GM06990 (cell line): ENCODE data around the gene LOXL1.

Experiments
- DNase-seq: peaks from one replicate; pipeline ENCODE4 v3.0.0-alpha.2; 2011; ENCODE audit not compliant: insufficient read length; ENCODE audit errors: extremely low read depth
- H3K27me3 ChIP-seq: replicated peaks from 2 replicates; pipeline ENCODE4 v1.6.0; 2011; ENCODE audit warnings: low read length; ENCODE audit not compliant: control insufficient read depth, insufficient read depth
- H3K36me3 ChIP-seq: 2 replicates; pipeline ENCODE4 v1.5.1; 2011; ENCODE audit warnings: low read length; ENCODE audit not compliant: control insufficient read depth, insufficient read depth
- H3K4me3 ChIP-seq: replicated peaks from 2 replicates; pipeline ENCODE4 v1.5.1; 2011; ENCODE audit warnings: low read depth, mild to moderate bottlenecking, control low read depth, low read length
- TF ChIP-seq, protein P1 (sequence below): IDR thresholded peaks from 2 replicates; pipeline ENCODE4 v1.5.1; 2011; ENCODE audit warnings: low read length, control low read depth, mild to moderate bottlenecking, inconsistent platforms; ENCODE audit not compliant: insufficient read depth, poor library complexity, severe bottlenecking

Gene LOXL1

DNA sequence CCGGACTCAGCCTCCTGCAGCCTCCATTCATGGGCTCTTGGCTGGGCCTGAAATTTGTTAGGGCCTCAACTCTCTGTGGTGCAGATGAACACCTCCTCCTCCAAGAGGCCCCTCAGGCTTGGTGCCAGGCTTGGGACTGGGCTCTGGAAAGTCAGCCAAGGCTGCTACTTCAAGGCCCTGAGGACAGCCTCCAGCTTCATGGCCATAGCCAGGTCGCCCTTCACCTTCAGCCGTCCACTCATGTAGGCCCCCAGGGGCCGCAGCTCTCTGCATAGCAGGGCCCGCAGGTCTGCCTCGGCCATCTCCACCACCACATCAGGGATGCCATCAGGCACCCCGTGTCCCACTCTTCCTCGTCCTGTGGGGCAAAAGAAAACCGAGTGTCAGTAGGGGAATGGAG, 57.5 kb downstream of the LOXL1 start:
- DNase-seq = no peak
- Histone ChIP-seq H3K27me3 (no peaks in the 10 kb centered on the region), H3K36me3 (peaks cover 7% of the 10 kb centered on the region), H3K4me3 (no peak overlapping the region)
- TF ChIP-seq, protein P1, sequence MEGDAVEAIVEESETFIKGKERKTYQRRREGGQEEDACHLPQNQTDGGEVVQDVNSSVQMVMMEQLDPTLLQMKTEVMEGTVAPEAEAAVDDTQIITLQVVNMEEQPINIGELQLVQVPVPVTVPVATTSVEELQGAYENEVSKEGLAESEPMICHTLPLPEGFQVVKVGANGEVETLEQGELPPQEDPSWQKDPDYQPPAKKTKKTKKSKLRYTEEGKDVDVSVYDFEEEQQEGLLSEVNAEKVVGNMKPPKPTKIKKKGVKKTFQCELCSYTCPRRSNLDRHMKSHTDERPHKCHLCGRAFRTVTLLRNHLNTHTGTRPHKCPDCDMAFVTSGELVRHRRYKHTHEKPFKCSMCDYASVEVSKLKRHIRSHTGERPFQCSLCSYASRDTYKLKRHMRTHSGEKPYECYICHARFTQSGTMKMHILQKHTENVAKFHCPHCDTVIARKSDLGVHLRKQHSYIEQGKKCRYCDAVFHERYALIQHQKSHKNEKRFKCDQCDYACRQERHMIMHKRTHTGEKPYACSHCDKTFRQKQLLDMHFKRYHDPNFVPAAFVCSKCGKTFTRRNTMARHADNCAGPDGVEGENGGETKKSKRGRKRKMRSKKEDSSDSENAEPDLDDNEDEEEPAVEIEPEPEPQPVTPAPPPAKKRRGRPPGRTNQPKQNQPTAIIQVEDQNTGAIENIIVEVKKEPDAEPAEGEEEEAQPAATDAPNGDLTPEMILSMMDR = no peak

DNA sequence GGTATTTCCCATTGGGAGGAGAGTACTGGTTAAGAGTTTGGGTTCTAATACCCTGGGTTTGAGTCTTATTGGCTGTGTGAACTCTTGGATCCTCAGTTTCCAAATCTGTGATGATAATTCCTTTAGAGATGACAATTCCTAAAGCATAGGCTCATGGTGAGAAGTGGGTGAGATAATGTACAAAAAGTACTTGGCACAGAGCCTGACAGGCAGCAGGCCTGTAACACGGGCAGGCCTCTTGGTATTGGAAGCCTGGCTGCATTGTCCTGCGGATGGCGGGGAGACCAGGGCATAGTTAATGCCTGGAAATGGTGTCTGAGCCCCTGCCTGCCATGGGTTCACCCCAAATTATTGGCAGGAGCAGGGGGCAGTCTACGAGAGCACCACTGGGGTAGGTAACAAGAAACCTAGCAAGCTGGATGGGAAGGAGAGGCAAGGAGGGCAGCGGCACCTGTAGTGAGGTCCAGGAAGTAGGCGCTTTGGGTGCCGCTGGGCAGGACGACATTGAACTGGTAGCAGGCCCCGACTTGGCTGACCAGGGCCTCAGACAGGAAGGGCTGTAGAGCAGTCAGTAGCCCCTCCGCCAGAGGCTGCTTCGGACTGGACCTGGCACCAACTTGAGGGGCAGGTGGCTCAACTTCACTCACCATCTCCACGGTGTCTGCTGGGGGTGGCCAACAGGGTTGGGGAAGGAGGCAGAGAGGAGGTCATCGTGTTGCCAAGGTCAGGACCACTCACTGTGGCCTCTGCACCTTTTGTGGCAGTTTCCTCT, 58.1 kb downstream of the LOXL1 start:
- TF ChIP-seq, protein P1 = no peak
- Histone ChIP-seq H3K36me3 (peaks cover 7% of the 10 kb centered on the region), H3K4me3 (no peak overlapping the region), H3K27me3 (no peaks in the 10 kb centered on the region)
- no peak for DNase-seq

DNA sequence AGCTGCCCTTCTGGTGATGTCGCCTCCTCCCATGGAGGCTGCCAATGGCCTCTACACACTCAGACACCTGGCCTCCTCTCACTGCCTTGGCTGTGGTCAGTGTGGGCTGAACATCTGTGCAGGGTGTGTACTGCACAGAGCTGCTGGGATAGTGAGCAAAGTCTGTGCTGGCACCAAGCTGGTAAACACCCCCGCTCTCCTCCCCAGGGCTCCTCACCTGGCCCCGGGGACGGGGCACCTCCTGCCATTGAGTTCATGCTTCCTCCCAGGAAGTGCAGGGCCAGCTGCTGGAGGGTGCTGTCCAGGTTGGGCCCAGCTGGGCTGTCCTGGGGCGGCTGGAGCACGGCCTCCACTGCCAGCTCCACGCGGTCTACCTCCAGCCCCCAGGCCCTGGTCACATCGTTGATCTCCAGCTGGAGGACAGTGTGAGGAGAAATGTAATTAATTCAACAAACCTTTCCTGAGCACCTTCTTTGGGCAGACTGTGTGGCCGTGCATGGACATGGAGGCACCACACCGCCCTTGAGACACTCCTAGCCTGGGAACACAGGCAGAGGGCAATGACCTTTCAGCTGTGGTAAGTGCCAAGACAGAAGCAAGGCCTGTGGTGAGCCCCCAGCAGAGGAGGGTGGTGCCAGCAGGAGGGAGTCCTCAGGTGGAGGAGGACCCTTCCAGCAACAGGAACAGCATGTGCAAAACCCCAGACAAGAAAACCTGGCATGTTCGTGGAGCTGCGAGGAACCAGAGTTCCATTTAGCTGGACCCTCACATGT, 59.0 kb downstream of the LOXL1 start:
- H3K4me3 ChIP-seq = no peak overlapping the region

DNA sequence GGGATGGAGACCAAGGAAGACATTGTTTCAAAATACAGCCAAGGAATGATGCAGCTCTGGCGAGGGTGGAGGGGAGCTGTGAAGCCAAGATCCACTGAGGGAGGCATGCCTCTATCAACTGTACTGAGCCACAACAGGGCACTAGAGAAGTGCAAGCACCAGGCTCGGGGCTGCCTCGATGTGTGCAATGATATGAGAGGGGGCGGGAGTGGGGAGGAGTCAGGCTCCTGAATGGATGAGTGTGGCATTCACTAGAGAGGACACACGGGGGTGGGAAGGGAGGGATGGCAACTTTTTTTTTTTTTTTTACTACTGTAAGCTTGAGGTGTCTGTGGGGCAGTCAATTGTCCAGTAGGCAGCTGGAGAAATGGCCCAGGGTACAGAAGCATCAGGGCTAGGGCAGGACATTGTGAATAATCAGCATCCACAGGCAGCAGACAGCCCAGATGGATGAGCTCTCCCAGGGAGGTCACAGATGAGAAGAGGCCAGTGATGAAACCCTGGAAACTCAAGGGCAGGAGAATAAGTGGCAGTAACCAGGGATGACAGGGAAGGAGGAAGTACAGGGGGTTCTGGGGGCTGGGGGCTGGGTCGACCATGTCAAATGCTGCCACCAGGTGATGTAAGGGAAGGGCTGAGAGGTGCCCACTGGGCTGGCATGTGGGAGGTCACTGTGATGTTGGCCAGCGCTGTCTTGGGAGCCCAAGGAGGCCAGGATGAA, 60.0 kb downstream of the LOXL1 start:
- Histone ChIP-seq H3K4me3 (no peak overlapping the region), H3K36me3 (peaks cover 7% of the 10 kb centered on the region), H3K27me3 (no peaks in the 10 kb centered on the region)
- no peak for DNase-seq
- TF ChIP-seq, protein P1 = no peak

More for the DNA sequence above, 59.0 kb downstream of the LOXL1 start:
- TF ChIP-seq, protein P1 = no peak
- DNase-seq = no peak
- H3K36me3 ChIP-seq = peaks cover 7% of the 10 kb centered on the region
- no peaks in the 10 kb centered on the region for H3K27me3 ChIP-seq

DNA sequence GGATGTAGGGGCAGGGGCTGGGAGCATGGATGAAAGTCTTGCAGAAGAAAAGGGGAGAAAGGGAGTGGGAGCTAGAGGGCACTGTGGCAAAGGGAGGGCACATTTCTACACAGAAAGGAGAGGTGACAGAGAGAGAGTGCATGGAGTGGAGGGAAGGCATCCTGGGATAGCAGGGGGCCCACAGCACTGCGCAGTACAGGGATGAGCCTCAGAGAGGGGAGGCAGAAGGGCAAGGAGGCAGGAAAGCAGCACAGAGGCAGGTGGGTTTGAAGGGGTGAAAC, 60.5 kb downstream of the LOXL1 start:
- Histone ChIP-seq H3K36me3 (peaks cover 7% of the 10 kb centered on the region), H3K27me3 (no peaks in the 10 kb centered on the region), H3K4me3 (no peak overlapping the region)
- TF ChIP-seq, protein P1 = no peak
- no peak for DNase-seq
